DOHH2 (cell line): ENCODE results near the gene LRIF1.

Experiments
- H3F3A ChIP-seq: fragments of 200-600 bp; sonication (generic), shearing (Covaris generic); 2 replicates; pipeline ENCODE4 v1.6.0; 2016; ENCODE audit warnings: antibody characterized with exemption, mild to moderate bottlenecking; ENCODE audit not compliant: control insufficient read depth, insufficient read depth
- H3K27ac ChIP-seq: fragments of 200-600 bp; sonication (generic); 2 replicates; pipeline ENCODE4 v1.5.1; 2014; ENCODE audit warnings: low read depth, mild to moderate bottlenecking, low read length, moderate library complexity
- H3K27me3 ChIP-seq: fragments of 200-600 bp; sonication (generic); 2 replicates; pipeline ENCODE4 v1.6.1; 2014; ENCODE audit warnings: mild to moderate bottlenecking, low read length, mixed read lengths; ENCODE audit not compliant: control insufficient read depth
- H3K36me3 ChIP-seq: fragments of 200-600 bp; sonication (generic); 2 replicates; pipeline ENCODE4 v1.6.1; 2014; ENCODE audit warnings: mild to moderate bottlenecking, low read length, moderate library complexity, mixed read lengths; ENCODE audit not compliant: control insufficient read depth
- H3K4me1 ChIP-seq: fragments of 200-600 bp; sonication (generic); 2 replicates; pipeline ENCODE4 v1.6.1; 2014; ENCODE audit warnings: mild to moderate bottlenecking, low read length, mixed read lengths; ENCODE audit not compliant: control insufficient read depth
- H3K4me2 ChIP-seq: fragments of 200-600 bp; sonication (generic); 2 replicates; pipeline ENCODE4 v1.6.0; 2014; ENCODE audit warnings: mild to moderate bottlenecking, low read length, moderate library complexity
- H3K4me3 ChIP-seq: fragments of 200-600 bp; sonication (generic); 2 replicates; pipeline ENCODE4 v1.5.1; 2014; ENCODE audit warnings: mild to moderate bottlenecking, low read length, mixed read lengths
- H3K79me2 ChIP-seq: fragments of 200-600 bp; sonication (generic); 2 replicates; pipeline ENCODE4 v1.6.1; 2014; ENCODE audit warnings: mild to moderate bottlenecking, low read length, mixed read lengths; ENCODE audit not compliant: control insufficient read depth
- H3K9me2 ChIP-seq: fragments of 200-600 bp; sonication (generic); replicated peaks from 2 replicates; pipeline ENCODE4 v1.6.1; 2014; ENCODE audit warnings: mild to moderate bottlenecking, low read length, mixed read lengths; ENCODE audit not compliant: control insufficient read depth
- H3K9me3 ChIP-seq: fragments of 200-600 bp; sonication (generic); 2 replicates; pipeline ENCODE4 v1.6.1; 2014; ENCODE audit warnings: antibody characterized with exemption, low read length, mixed read lengths; ENCODE audit not compliant: control insufficient read depth, insufficient read depth
- H4K20me1 ChIP-seq: fragments of 200-600 bp; sonication (generic); 2 replicates; pipeline ENCODE4 v1.6.0; 2014; ENCODE audit warnings: low read depth, mild to moderate bottlenecking, antibody characterized with exemption, low read length, moderate library complexity; ENCODE audit not compliant: control insufficient read depth, insufficient read depth
- EZH2phosphoT487 ChIP-seq: fragments of 200-600 bp; sonication (generic); IDR thresholded peaks from 2 replicates; pipeline ENCODE4 v1.6.1; 2017; ENCODE audit warnings: borderline replicate concordance, mild to moderate bottlenecking, antibody characterized with exemption, low read length, moderate library complexity, mixed read lengths
- TF ChIP-seq, protein P1 (sequence below): fragments of 200-600 bp; sonication (generic); IDR thresholded peaks from one replicate; pipeline ENCODE4 v1.5.1; 2014; ENCODE audit warnings: antibody characterized with exemption, mild to moderate bottlenecking, low read depth, low read length; ENCODE audit not compliant: poor library complexity, severe bottlenecking

Gene LRIF1

DNA sequence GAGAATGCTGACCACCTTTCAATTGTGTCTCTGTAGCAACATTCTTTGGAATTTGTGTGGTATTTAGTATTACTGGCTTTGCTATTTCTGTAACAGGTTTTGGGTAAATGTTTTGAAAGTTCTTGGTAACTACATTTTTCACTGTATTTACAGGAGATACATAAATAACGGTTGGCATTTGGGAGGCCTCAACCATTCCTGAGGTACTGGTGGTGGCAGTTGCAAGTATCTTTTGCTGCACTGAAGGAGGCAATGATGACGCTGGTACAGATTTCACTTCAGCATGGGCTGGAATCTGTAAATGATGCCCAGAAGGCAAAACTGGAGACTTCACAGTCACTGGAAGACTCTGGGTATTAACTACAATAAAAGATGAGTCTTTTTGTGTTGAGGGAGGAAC, 11.7 kb downstream of the LRIF1 start:
- peaks cover 54% of the 10 kb centered on the region for H3K36me3 ChIP-seq
- peaks cover 40% of the 10 kb centered on the region for H3K79me2 ChIP-seq
- H3K4me2 ChIP-seq = no peak overlapping the region

DNA sequence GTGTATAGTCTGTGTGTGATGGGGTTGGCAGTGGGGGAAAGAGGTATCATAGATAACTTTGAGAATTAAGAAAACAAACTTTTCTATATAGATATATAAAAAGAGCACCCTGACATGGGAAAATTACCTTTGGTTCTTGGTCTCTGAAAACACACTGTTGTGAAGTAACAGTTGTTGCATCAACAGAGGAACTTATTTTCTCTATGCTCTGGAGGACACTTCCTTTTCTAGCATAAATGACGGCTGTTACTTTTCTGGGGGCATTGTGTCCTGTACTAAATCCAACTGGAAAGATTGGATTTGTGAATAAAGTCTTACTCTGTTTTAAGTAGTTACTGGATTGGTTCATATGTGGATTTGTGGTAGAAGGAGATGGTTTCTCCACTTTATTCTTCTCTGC, 12.6 kb downstream of the LRIF1 start:
- no peaks in the 10 kb centered on the region for H3K9me3 ChIP-seq
- TF ChIP-seq, protein P1, sequence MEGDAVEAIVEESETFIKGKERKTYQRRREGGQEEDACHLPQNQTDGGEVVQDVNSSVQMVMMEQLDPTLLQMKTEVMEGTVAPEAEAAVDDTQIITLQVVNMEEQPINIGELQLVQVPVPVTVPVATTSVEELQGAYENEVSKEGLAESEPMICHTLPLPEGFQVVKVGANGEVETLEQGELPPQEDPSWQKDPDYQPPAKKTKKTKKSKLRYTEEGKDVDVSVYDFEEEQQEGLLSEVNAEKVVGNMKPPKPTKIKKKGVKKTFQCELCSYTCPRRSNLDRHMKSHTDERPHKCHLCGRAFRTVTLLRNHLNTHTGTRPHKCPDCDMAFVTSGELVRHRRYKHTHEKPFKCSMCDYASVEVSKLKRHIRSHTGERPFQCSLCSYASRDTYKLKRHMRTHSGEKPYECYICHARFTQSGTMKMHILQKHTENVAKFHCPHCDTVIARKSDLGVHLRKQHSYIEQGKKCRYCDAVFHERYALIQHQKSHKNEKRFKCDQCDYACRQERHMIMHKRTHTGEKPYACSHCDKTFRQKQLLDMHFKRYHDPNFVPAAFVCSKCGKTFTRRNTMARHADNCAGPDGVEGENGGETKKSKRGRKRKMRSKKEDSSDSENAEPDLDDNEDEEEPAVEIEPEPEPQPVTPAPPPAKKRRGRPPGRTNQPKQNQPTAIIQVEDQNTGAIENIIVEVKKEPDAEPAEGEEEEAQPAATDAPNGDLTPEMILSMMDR = no peak
- TF ChIP-seq EZH2phosphoT487 = no peak
- no peak overlapping the region for H3K27ac ChIP-seq
- peaks cover 32% of the 10 kb centered on the region for H3K79me2 ChIP-seq
- no peak overlapping the region for H3K4me2 ChIP-seq
- H3K9me2 ChIP-seq = no peaks in the 10 kb centered on the region
- no peaks in the 10 kb centered on the region for H3F3A ChIP-seq
- H4K20me1 ChIP-seq = no peaks in the 10 kb centered on the region
- peaks cover 57% of the 10 kb centered on the region for H3K36me3 ChIP-seq
- H3K27me3 ChIP-seq = no peaks in the 10 kb centered on the region
- peaks cover 4% of the 10 kb centered on the region for H3K4me1 ChIP-seq
- no peak overlapping the region for H3K4me3 ChIP-seq

More for the DNA sequence above, 11.7 kb downstream of the LRIF1 start:
- no peaks in the 10 kb centered on the region for H3K27me3 ChIP-seq
- no peak overlapping the region for H3K27ac ChIP-seq
- no peaks in the 10 kb centered on the region for H3F3A ChIP-seq
- H3K9me2 ChIP-seq = no peaks in the 10 kb centered on the region
- no peak for TF ChIP-seq EZH2phosphoT487
- TF ChIP-seq, protein P1 = no peak
- H3K4me1 ChIP-seq = peaks cover 13% of the 10 kb centered on the region
- H4K20me1 ChIP-seq = no peaks in the 10 kb centered on the region
- H3K9me3 ChIP-seq = no peaks in the 10 kb centered on the region
- no peak overlapping the region for H3K4me3 ChIP-seq

DNA sequence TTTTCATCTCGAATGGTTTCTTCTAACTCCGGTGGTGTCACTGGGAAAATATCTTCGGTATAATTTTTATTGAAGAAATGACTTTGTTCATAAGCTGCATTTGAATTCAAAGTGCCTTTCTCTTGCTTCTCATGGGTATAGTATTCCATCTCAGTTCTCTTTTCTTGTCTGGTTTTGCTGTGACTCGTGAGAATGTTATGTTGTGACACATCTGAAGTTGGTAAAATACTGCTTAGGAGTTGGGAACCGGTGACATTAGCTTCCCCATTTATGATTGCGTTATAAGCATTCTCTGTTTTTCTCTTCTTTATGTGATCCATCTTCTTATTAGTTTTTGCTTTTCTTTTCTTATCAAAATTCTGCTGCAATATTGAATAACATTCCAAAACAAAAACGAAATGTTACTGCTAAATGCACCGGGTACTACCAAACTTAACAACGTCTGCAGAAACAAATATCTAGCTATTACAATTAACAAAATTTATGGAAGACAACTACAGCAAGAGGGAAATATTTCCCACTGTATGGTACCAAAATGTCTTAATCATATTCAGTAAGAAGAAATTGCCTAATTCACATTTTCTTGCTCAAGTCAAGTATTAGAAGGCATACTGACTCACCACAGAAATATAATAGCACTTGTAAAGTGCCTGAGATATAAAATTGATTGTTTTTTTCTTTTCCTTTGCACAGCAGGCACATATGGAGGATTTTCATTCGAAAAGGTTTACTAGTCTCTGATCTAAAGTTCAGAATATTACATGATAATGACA, 15.5 kb downstream of the LRIF1 start:
- TF ChIP-seq, protein P1 = no peak
- no peak for TF ChIP-seq EZH2phosphoT487
- Histone ChIP-seq H3K4me1 (no peaks in the 10 kb centered on the region), H4K20me1 (no peaks in the 10 kb centered on the region), H3K4me2 (no peak overlapping the region), H3K27ac (no peak overlapping the region), H3K36me3 (peaks cover 52% of the 10 kb centered on the region), H3K9me2 (no peaks in the 10 kb centered on the region), H3K4me3 (no peak overlapping the region), H3K79me2 (peaks cover 3% of the 10 kb centered on the region; the same call in 1 of the 2 replicates), H3F3A (peaks cover 5% of the 10 kb centered on the region; the same call in 1 of the 2 replicates), H3K27me3 (no peaks in the 10 kb centered on the region), H3K9me3 (no peaks in the 10 kb centered on the region)
